ENCODE results near the gene SF1.

SF1 gene

DNA sequence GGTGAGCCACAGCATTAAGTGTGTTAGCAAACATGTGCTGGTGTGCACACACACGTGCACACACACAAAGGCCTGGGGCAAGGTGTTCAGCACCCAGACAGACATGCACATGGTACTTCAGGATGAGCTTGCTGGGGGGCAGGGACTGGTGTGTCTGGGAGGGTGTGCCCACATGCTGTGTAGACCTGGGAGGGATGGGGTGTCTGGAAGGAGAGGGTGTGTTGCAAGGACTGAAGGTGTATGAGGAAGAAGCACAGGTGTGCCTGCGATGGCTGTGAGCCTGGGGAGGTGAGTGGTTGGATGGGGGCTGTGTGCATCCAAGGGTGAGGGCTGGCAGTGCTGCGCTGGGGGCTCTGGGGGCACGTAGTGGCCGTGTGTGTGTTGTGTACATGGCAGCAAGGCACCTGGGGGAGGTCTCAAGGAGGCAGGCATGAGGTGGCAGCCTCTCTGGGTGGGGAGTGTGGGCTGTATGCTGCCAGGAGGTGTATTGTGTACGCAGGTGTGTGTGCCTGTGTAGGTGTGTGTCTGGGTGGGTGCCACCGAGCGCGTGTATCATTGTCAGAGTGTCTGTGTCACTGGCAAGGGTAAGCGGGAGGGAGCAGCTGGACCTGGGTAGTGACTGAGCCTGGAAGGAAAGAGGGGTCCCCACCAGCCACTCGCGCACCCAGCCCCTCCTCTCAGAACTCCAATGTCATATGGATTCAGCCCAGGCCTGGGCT, 57.5 kb downstream of the SF1 start:
- Histone ChIP-seq H2AFZ (ENCODE audit: low read length) (no peak overlapping the region), H3F3A (ENCODE audit: insufficient read depth, low read length) (no peaks in the 10 kb centered on the region), H3K27me3 (replicated peaks; ENCODE audit: insufficient read depth, low read length) (peaks cover 89% of the 10 kb centered on the region), H4K20me1 (ENCODE audit: insufficient read depth, low read length) (no peaks in the 10 kb centered on the region), H3K4me3 (ENCODE audit: low read length) (no peak overlapping the region), H3K9me2 (replicated peaks; ENCODE audit: insufficient read depth, low read length) (no peaks in the 10 kb centered on the region), H3K79me2 (ENCODE audit: low read length) (no peaks in the 10 kb centered on the region), H3K9me3 (replicated peaks; ENCODE audit: insufficient read depth, low read length) (no peaks in the 10 kb centered on the region), H3K36me3 (replicated peaks; ENCODE audit: insufficient read depth, low read length) (no peaks in the 10 kb centered on the region), H3K4me1 (ENCODE audit: low read length) (no peaks in the 10 kb centered on the region), H3K9ac (ENCODE audit: low read length) (no peak overlapping the region), H3K4me2 (ENCODE audit: low read depth, low read length) (no peak overlapping the region), H3K27ac (ENCODE audit: low read length) (no peak overlapping the region)
- DNase-seq, result no peak
- TF ChIP-seq EZH2phosphoT487 (IDR thresholded peaks at IDR 0.05; ENCODE audit: low read length) (no peak), EZH2 (optimal IDR thresholded peaks at IDR 0.05; ENCODE audit: low read depth, low read length) (no peak)
- TF ChIP-seq, protein P1, sequence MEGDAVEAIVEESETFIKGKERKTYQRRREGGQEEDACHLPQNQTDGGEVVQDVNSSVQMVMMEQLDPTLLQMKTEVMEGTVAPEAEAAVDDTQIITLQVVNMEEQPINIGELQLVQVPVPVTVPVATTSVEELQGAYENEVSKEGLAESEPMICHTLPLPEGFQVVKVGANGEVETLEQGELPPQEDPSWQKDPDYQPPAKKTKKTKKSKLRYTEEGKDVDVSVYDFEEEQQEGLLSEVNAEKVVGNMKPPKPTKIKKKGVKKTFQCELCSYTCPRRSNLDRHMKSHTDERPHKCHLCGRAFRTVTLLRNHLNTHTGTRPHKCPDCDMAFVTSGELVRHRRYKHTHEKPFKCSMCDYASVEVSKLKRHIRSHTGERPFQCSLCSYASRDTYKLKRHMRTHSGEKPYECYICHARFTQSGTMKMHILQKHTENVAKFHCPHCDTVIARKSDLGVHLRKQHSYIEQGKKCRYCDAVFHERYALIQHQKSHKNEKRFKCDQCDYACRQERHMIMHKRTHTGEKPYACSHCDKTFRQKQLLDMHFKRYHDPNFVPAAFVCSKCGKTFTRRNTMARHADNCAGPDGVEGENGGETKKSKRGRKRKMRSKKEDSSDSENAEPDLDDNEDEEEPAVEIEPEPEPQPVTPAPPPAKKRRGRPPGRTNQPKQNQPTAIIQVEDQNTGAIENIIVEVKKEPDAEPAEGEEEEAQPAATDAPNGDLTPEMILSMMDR (IDR thresholded peaks at IDR 0.05; ENCODE audit: low read length), result no peak

- Histone ChIP-seq H3K9ac (ENCODE audit: low read length) (no peak overlapping the region), H4K20me1 (ENCODE audit: insufficient read depth, low read length) (no peaks in the 10 kb centered on the region), H3K27me3 (replicated peaks; ENCODE audit: insufficient read depth, low read length) (peaks cover 89% of the 10 kb centered on the region), H3K27ac (ENCODE audit: low read length) (no peak overlapping the region), H3K79me2 (ENCODE audit: low read length) (no peaks in the 10 kb centered on the region), H3K4me2 (ENCODE audit: low read depth, low read length) (no peak overlapping the region), H3K36me3 (replicated peaks; ENCODE audit: insufficient read depth, low read length) (no peaks in the 10 kb centered on the region), H2AFZ (ENCODE audit: low read length) (no peak overlapping the region), H3F3A (ENCODE audit: insufficient read depth, low read length) (no peaks in the 10 kb centered on the region), H3K9me3 (replicated peaks; ENCODE audit: insufficient read depth, low read length) (no peaks in the 10 kb centered on the region), H3K4me3 (ENCODE audit: low read length) (no peak overlapping the region), H3K4me1 (ENCODE audit: low read length) (no peaks in the 10 kb centered on the region), H3K9me2 (replicated peaks; ENCODE audit: insufficient read depth, low read length) (no peaks in the 10 kb centered on the region)
- no peak for TF ChIP-seq EZH2phosphoT487 (IDR thresholded peaks at IDR 0.05; ENCODE audit: low read length)
- no peak for TF ChIP-seq EZH2 (optimal IDR thresholded peaks at IDR 0.05; ENCODE audit: low read depth, low read length)
- TF ChIP-seq, protein P1 (IDR thresholded peaks at IDR 0.05; ENCODE audit: low read length), result no peak
- no peak for DNase-seq
These were observed 58.2 kb downstream of the SF1 start for GRCh38 chr11:64720167-64720566.

- Histone ChIP-seq H3K27me3 (replicated peaks; ENCODE audit: insufficient read depth, low read length) (peaks cover 89% of the 10 kb centered on the region), H3K4me1 (ENCODE audit: low read length) (no peaks in the 10 kb centered on the region), H3K9ac (ENCODE audit: low read length) (no peak overlapping the region), H3K79me2 (ENCODE audit: low read length) (no peaks in the 10 kb centered on the region), H3K36me3 (replicated peaks; ENCODE audit: insufficient read depth, low read length) (no peaks in the 10 kb centered on the region), H3K9me2 (replicated peaks; ENCODE audit: insufficient read depth, low read length) (no peaks in the 10 kb centered on the region), H3F3A (ENCODE audit: insufficient read depth, low read length) (no peaks in the 10 kb centered on the region), H3K4me2 (ENCODE audit: low read depth, low read length) (no peak overlapping the region), H3K9me3 (replicated peaks; ENCODE audit: insufficient read depth, low read length) (no peaks in the 10 kb centered on the region), H2AFZ (ENCODE audit: low read length) (no peak overlapping the region), H3K4me3 (ENCODE audit: low read length) (no peak overlapping the region), H4K20me1 (ENCODE audit: insufficient read depth, low read length) (no peaks in the 10 kb centered on the region), H3K27ac (ENCODE audit: low read length) (no peak overlapping the region)
- TF ChIP-seq, protein P1 (IDR thresholded peaks at IDR 0.05; ENCODE audit: low read length), result no peak
- no peak for DNase-seq
These were observed 58.9 kb downstream of the SF1 start for GRCh38 chr11:64719406-64719805.

All from MM.1S (cell line).